ENCODE data around the gene VTN. TPM values are rescaled to one million over a fixed set of nuclear protein-coding genes. Genes with fewer than 3 reads are reported as not detected.
A peak's percentile ranks its signal among the peaks of the same experiment; 100 is the strongest.
"Not testable (repeated sequence)": the region's sequence is repeated elsewhere in the genome, so short reads cannot be mapped to it uniquely, and the experiment has no call there.

The VTN gene
- total RNA-seq, 2 experiments from 2014 or later: not detected

DNA sequence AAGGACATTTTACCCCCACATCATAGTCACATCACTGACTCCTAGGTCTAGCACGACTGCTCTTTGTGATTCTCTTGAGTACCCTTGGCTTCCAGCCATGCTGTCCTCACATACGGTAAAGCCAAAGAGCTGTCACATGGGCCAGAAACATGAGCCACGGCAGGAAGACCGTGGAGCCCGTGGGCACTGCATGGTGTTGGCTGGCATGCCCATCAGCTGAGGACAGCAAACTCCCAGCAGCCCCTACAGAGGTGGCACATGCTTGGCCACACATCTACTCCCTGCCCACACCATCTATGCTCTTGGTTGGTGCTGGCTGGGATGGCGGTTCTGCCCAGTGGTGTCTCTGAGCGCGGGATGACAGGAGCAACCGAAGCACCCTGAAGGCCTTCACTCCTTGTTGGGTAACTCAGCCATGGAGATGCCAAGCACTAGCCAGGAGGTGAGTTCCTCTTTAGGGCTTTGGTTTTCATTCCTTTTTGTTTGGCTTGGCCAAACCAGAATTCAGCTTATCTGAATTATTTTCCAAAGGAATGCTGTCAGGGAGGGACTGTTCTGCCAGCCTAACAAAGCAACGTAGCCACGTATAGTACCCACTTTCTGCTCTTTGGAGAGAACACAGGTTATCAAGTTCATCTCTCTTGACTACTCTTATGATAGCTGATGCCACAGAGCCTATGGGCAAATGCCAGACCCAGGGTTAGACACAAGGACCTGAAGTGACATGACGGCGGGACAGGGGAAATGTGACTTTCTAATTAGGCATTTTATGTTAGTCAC is 24.5 kb downstream of the VTN start:
- Mint-ChIP-seq H3K27ac (no peak overlapping the region), H3K4me1 (ENCODE audit: low read depth) (peaks cover 2% of the 10 kb centered on the region), H3K27me3 (ENCODE audit: low read depth) (no peaks in the 10 kb centered on the region), H3K36me3 (ENCODE audit: low read depth) (peaks cover 26% of the 10 kb centered on the region), H3K9me3 (no peaks in the 10 kb centered on the region), H3K4me3 (no peak overlapping the region)
- CTCF ChIA-PET: interaction anchor here (0.6 to 1.3 kb wide), 3 partner anchors 10 to 19 kb away, joined by 3 to 5 read pairs (median 3); partner anchors contain the start of gene POLDIP2
- intact Hi-C loops (cut with micrococcal nuclease): no loop called here
- DNase-seq: no peak

GRCh38 chr17:28344435-28344901 is 25.6 kb downstream of the VTN start:
- no peaks in the 10 kb centered on the region for H3K27me3 Mint-ChIP-seq (ENCODE audit: low read depth)
- CTCF ChIA-PET: no interaction called here
- H3K36me3 Mint-ChIP-seq (ENCODE audit: low read depth): peaks cover 23% of the 10 kb centered on the region
- no peak for DNase-seq
- H3K27ac Mint-ChIP-seq: peak overlapping the region; percentile 30
- H3K4me1 Mint-ChIP-seq (ENCODE audit: low read depth): peaks cover 2% of the 10 kb centered on the region
- H3K9me3 Mint-ChIP-seq: no peaks in the 10 kb centered on the region
- intact Hi-C loops (cut with micrococcal nuclease): no loop called here
- no peak overlapping the region for H3K4me3 Mint-ChIP-seq

DNA sequence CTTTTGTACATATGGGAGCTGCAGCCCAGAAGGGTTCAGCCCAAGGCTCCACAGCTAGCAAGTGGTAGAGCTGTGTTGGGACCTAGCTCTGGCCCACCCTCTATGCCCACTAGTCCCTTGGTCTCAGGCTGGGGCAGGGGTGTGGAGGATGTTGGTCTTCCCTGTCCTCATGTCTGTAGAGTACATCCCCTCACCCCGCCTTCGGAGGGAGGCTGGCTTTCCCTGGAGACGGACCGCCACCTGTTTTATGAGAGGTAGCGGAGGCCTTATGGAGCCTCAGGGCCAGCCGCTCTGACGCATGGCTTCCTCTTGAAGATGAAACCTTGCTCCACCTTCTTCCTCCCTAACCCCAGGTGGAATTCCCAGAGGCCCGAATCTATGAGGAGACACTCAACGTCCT is 26.1 kb downstream of the VTN start:
- intact Hi-C loops (cut with micrococcal nuclease): no loop called here
- H3K36me3 Mint-ChIP-seq (ENCODE audit: low read depth): peaks cover 23% of the 10 kb centered on the region
- H3K4me3 Mint-ChIP-seq: no peak overlapping the region
- H3K27ac Mint-ChIP-seq: peak overlapping the region; percentile 30
- H3K27me3 Mint-ChIP-seq (ENCODE audit: low read depth): no peaks in the 10 kb centered on the region
- DNase-seq: no peak
- H3K4me1 Mint-ChIP-seq (ENCODE audit: low read depth): peaks cover 2% of the 10 kb centered on the region
- no peaks in the 10 kb centered on the region for H3K9me3 Mint-ChIP-seq
- CTCF ChIA-PET: interaction anchor here (0.5 kb wide), 1 partner anchor 18 kb away, joined by 3 read pairs; no protein-coding TSS in a partner anchor

- intact Hi-C loops (cut with micrococcal nuclease): no loop called here
- no peak overlapping the region for H3K4me3 Mint-ChIP-seq
- no peak for DNase-seq
- H3K4me1 Mint-ChIP-seq (ENCODE audit: low read depth): peaks cover 4% of the 10 kb centered on the region
- no peaks in the 10 kb centered on the region for H3K27me3 Mint-ChIP-seq (ENCODE audit: low read depth)
- peaks cover 19% of the 10 kb centered on the region for H3K36me3 Mint-ChIP-seq (ENCODE audit: low read depth)
- no peaks in the 10 kb centered on the region for H3K9me3 Mint-ChIP-seq
- no peak overlapping the region for H3K27ac Mint-ChIP-seq
- CTCF ChIA-PET: interaction anchor here (0.5 kb wide), 1 partner anchor 19 kb away, joined by 3 read pairs; no protein-coding TSS in a partner anchor
Measured at GRCh38 chr17:28343491-28343932, 26.6 kb downstream of the VTN start.

- Mint-ChIP-seq H3K27me3 (ENCODE audit: low read depth) (no peaks in the 10 kb centered on the region), H3K36me3 (ENCODE audit: low read depth) (peaks cover 12% of the 10 kb centered on the region), H3K27ac (no peak overlapping the region), H3K4me1 (ENCODE audit: low read depth) (peaks cover 9% of the 10 kb centered on the region), H3K4me3 (no peak overlapping the region), H3K9me3 (no peaks in the 10 kb centered on the region)
- no peak for DNase-seq
- intact Hi-C loops (cut with micrococcal nuclease): no loop called here
- CTCF ChIA-PET: no interaction called here
Measured at GRCh38 chr17:28342313-28342712, 27.8 kb downstream of the VTN start.

- intact Hi-C loops (cut with micrococcal nuclease): no loop called here
- Mint-ChIP-seq H3K27ac (no peak overlapping the region), H3K36me3 (ENCODE audit: low read depth) (peaks cover 9% of the 10 kb centered on the region), H3K27me3 (ENCODE audit: low read depth) (no peaks in the 10 kb centered on the region), H3K9me3 (no peaks in the 10 kb centered on the region), H3K4me3 (no peak overlapping the region), H3K4me1 (ENCODE audit: low read depth) (peaks cover 16% of the 10 kb centered on the region)
- DNase-seq: no peak
- CTCF ChIA-PET: no interaction called here
Measured at GRCh38 chr17:28341516-28341915, 28.6 kb downstream of the VTN start.

GRCh38 chr17:28340374-28340773 is 29.7 kb downstream of the VTN start:
- H3K36me3 Mint-ChIP-seq (ENCODE audit: low read depth): peaks cover 9% of the 10 kb centered on the region
- peaks cover 21% of the 10 kb centered on the region for H3K4me1 Mint-ChIP-seq (ENCODE audit: low read depth)
- H3K4me3 Mint-ChIP-seq: no peak overlapping the region
- no peak for DNase-seq
- CTCF ChIA-PET: interaction anchor here (1.1 kb wide), 1 partner anchor 89 kb away, joined by 3 read pairs; no protein-coding TSS in a partner anchor
- H3K27ac Mint-ChIP-seq: no peak overlapping the region
- no peaks in the 10 kb centered on the region for H3K27me3 Mint-ChIP-seq (ENCODE audit: low read depth)
- intact Hi-C loops (cut with micrococcal nuclease): no loop called here
- no peaks in the 10 kb centered on the region for H3K9me3 Mint-ChIP-seq

DNA sequence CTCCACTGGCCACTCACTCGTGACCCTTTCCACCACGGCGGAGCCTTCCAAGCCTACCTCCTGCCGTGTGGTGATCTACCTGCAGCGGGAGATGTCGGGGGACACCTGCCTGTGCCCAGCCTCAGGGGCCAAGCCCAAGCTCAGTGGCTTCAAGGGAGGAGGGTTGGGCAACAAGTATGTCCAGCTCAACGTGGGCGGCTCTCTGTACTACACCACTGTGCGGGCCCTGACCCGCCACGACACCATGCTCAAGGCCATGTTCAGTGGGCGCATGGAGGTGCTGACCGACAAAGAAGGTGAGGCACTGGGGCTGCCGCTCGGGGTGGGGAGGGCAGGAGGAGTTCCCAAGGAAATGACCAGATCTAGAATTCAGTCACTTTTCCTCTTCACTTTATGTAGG is 30.7 kb downstream of the VTN start:
- intact Hi-C loops (cut with micrococcal nuclease): loop anchor here (5.0 to 10.0 kb wide), 2 partner anchors 233 to 295 kb away; partner anchors contain the start of genes NLK and PIGS
- no peaks in the 10 kb centered on the region for H3K27me3 Mint-ChIP-seq (ENCODE audit: low read depth)
- H3K9me3 Mint-ChIP-seq: no peaks in the 10 kb centered on the region
- DNase-seq: no peak
- CTCF ChIA-PET: no interaction called here
- H3K4me1 Mint-ChIP-seq (ENCODE audit: low read depth): peaks cover 26% of the 10 kb centered on the region
- no peak overlapping the region for H3K27ac Mint-ChIP-seq
- no peak overlapping the region for H3K4me3 Mint-ChIP-seq
- peaks cover 9% of the 10 kb centered on the region for H3K36me3 Mint-ChIP-seq (ENCODE audit: low read depth)

DNA sequence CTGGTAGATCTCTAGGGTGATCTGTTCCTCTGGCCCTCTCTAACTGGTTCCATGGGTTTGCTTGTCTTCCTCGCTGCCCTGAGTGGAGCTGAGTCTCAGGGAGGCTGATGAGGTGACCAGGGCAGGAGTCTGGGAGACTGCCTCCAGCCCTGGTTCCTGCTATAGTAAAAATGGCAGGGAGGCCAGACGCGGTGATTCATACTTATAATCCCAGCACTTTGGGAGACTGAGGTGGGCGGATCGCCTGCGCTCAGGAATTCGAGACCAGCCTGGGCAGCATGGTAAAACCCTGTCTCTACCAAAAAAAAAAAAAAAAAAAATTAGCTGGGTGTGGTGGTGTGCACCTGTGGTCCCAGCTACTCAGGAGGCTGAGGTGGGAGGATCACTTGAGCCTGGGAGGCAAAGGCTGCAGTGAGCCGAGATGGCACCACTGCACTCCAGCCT is 31.3 kb downstream of the VTN start:
- not testable (repeated sequence) for H3K27me3 Mint-ChIP-seq (ENCODE audit: low read depth); H3K9me3 Mint-ChIP-seq; DNase-seq; H3K4me3 Mint-ChIP-seq; H3K36me3 Mint-ChIP-seq (ENCODE audit: low read depth); H3K27ac Mint-ChIP-seq
- CTCF ChIA-PET: interaction anchor here (1.0 kb wide), 1 partner anchor 78 kb away, joined by 4 read pairs; no protein-coding TSS in a partner anchor
- intact Hi-C loops (cut with micrococcal nuclease): loop anchor here (5.0 to 10.0 kb wide), 2 partner anchors 234 to 294 kb away; partner anchors contain the start of genes NLK and PIGS
- peaks cover 31% of the 10 kb centered on the region for H3K4me1 Mint-ChIP-seq (ENCODE audit: low read depth)

DNA sequence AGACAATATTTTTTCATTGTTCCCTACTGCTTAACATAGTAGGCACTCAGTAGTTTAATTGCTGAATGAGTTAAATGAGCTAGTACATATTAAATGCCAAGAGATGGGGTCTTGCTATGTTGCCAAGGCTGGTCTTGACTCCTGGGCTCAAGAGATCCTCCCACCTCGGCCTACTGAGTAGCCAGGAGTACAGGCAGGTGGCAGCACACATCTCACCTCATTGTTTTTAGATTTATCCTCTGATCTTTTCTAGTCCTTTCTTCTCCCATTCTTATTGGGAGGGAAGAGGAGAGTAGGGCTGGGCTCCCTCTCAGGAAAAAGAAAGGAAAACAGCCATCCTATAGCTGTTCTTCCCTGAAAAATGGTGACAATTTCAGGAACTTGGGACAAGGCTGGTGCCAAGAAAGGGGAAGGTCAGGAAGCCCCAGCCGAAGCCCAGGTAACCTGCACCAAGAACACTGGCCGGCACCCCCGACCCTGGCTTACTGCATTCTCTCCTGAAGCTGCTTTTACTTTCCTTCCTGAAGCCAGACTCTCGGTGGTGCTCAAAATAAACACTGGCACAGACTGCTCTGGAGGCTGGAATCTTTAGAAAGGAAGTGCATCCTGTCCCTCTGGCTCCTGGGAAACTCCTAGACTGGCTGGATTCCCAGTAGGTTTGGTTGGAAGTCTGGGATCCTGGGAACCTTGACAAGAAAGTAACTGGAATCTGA is 31.9 kb downstream of the VTN start:
- no peak for DNase-seq
- H3K27ac Mint-ChIP-seq: no peak overlapping the region
- no peaks in the 10 kb centered on the region for H3K27me3 Mint-ChIP-seq (ENCODE audit: low read depth)
- H3K4me3 Mint-ChIP-seq: no peak overlapping the region
- CTCF ChIA-PET: interaction anchor here (0.9 to 1.1 kb wide), 3 partner anchors 19 to 87 kb away, joined by 3 to 4 read pairs (median 3); partner anchors contain the start of gene POLDIP2
- H3K36me3 Mint-ChIP-seq (ENCODE audit: low read depth): peaks cover 6% of the 10 kb centered on the region
- intact Hi-C loops (cut with micrococcal nuclease): loop anchor here (5.0 to 10.0 kb wide), 2 partner anchors 234 to 293 kb away; partner anchors contain the start of genes NLK and PIGS
- H3K9me3 Mint-ChIP-seq: no peaks in the 10 kb centered on the region
- H3K4me1 Mint-ChIP-seq (ENCODE audit: low read depth): peaks cover 31% of the 10 kb centered on the region

GRCh38 chr17:28335959-28336871 is 33.9 kb downstream of the VTN start:
- intact Hi-C loops (cut with micrococcal nuclease): loop anchor here (1.0 to 10.0 kb wide), 11 partner anchors 9 to 615 kb away; partner anchors contain the start of genes NLK, PHF12, PIGS and POLDIP2

More at GRCh38 chr17:28335959-28336871, 33.9 kb downstream of the VTN start:
- no peaks in the 10 kb centered on the region for H3K27me3 Mint-ChIP-seq (ENCODE audit: low read depth)
- H3K9me3 Mint-ChIP-seq: no peaks in the 10 kb centered on the region
- H3K4me3 Mint-ChIP-seq: peak overlapping the region; percentile 95
- CTCF ChIA-PET: interaction anchor here (0.7 to 1.8 kb wide), 11 partner anchors 10 to 530 kb away, joined by 3 to 7 read pairs (median 4); partner anchors contain the start of gene POLDIP2
- DNase-seq: peak; percentile 53
- H3K4me1 Mint-ChIP-seq (ENCODE audit: low read depth): peaks cover 34% of the 10 kb centered on the region
- peaks cover 3% of the 10 kb centered on the region for H3K36me3 Mint-ChIP-seq (ENCODE audit: low read depth)
- H3K27ac Mint-ChIP-seq: peak overlapping the region; percentile 90
